NT2/D1 (cell line): ENCODE data around the gene FBLN1.

Source experiments
- SUZ12 ChIP-seq: IDR thresholded peaks from 2 replicates; pipeline ENCODE4 v1.6.1; 2011; ENCODE audit not compliant: insufficient read length, insufficient read depth; ENCODE audit errors: extremely low read depth
- YY1 ChIP-seq: IDR thresholded peaks from 2 replicates; pipeline ENCODE4 v1.6.1; 2011; ENCODE audit not compliant: insufficient read length, insufficient read depth
- ZNF274 ChIP-seq: IDR thresholded peaks from 2 replicates; pipeline ENCODE4 v1.6.1; 2011; ENCODE audit warnings: mild to moderate bottlenecking, low read depth, low read length

GRCh38 chr22:45636683-45637082 is 134.0 kb downstream of the FBLN1 start:
- TF ChIP-seq SUZ12, result no peak
- TF ChIP-seq YY1, result no peak
- TF ChIP-seq ZNF274, result no peak
